Mesenchymal stem cell (in vitro differentiated cells and primary cell): ENCODE results near the gene PRR30.
"Not testable (repeated sequence)": the region's sequence is repeated elsewhere in the genome, so short reads cannot be mapped to it uniquely, and the experiment has no call there.

Experiments
- DNase-seq: peaks from one replicate; pipeline ENCODE4 v3.0.0-alpha.2; 2013
- H2AFZ ChIP-seq: one replicate; pipeline ENCODE4 v1.6.1; 2013; ENCODE audit warnings: low read depth, mild to moderate bottlenecking, control low read depth, inconsistent platforms, low read length, moderate library complexity
- H2AK5ac ChIP-seq: 2 replicates; pipeline ENCODE4 v1.6.1; 2013; ENCODE audit warnings: low read length, moderate library complexity, mild to moderate bottlenecking, inconsistent platforms; ENCODE audit not compliant: severe bottlenecking
- H2BK120ac ChIP-seq: one replicate; pipeline ENCODE4 v1.6.1; 2013; ENCODE audit warnings: low read depth, mild to moderate bottlenecking, inconsistent platforms, low read length, moderate library complexity
- H2BK12ac ChIP-seq, 2 experiments: one replicate each; pipeline ENCODE4 v1.6.1; 2013; ENCODE audit warnings: inconsistent platforms in 2 of 2, low read length in 2 of 2, mild to moderate bottlenecking in 2 of 2, moderate library complexity in 2 of 2, control low read depth in 1 of 2
- H2BK15ac ChIP-seq: one replicate; pipeline ENCODE4 v1.6.1; 2013; ENCODE audit warnings: mild to moderate bottlenecking, low read depth, inconsistent platforms; ENCODE audit not compliant: poor library complexity, severe bottlenecking
- H2BK5ac ChIP-seq: 2 replicates; pipeline ENCODE4 v1.6.1; 2013; ENCODE audit warnings: low read depth, mild to moderate bottlenecking, low read length, control low read depth, inconsistent platforms; ENCODE audit not compliant: poor library complexity, severe bottlenecking
- H3K14ac ChIP-seq, 2 experiments: one replicate each; pipeline ENCODE4 v1.6.1; 2013; ENCODE audit warnings: inconsistent platforms in 2 of 2, low read length in 2 of 2, control low read depth in 1 of 2, mild to moderate bottlenecking in 1 of 2, moderate library complexity in 1 of 2
- H3K18ac ChIP-seq, 2 experiments: one replicate each; pipeline ENCODE4 v1.6.1; 2013; ENCODE audit warnings: inconsistent platforms in 2 of 2, low read length in 2 of 2, control low read depth in 1 of 2, low read depth in 1 of 2, mild to moderate bottlenecking in 1 of 2
- H3K23ac ChIP-seq, 2 experiments: one replicate each; pipeline ENCODE4 v1.6.1; 2013; ENCODE audit warnings: inconsistent platforms in 2 of 2, low read length in 2 of 2, mild to moderate bottlenecking in 2 of 2, moderate library complexity in 2 of 2, control low read depth in 1 of 2
- H3K27ac ChIP-seq: 2 replicates; pipeline ENCODE4 v1.5.1; 2013; ENCODE audit warnings: mild to moderate bottlenecking, moderate library complexity, low read length, control low read depth, inconsistent platforms; ENCODE audit not compliant: poor library complexity, severe bottlenecking
- H3K27me3 ChIP-seq, 2 experiments: 2 replicates each; pipeline versions ENCODE4 v1.6.1 to v1.7.0; 2013; ENCODE audit warnings: low read length in 2 of 2, mild to moderate bottlenecking in 2 of 2, moderate library complexity in 2 of 2, control low read depth in 1 of 2, inconsistent platforms in 1 of 2; ENCODE audit not compliant: control insufficient read depth in 1 of 2, insufficient read depth in 1 of 2
- H3K36me3 ChIP-seq, 2 experiments: 2 replicates each; pipeline versions ENCODE4 v1.6.1 to v1.7.0; 2013; ENCODE audit warnings: low read length in 2 of 2, control low read depth in 1 of 2, inconsistent platforms in 1 of 2, low read depth in 1 of 2, mild to moderate bottlenecking in 1 of 2; ENCODE audit not compliant: insufficient read depth in 2 of 2, control insufficient read depth in 1 of 2
- H3K4ac ChIP-seq, 2 experiments: one replicate each; pipeline ENCODE4 v1.6.1; 2013; ENCODE audit warnings: inconsistent platforms in 2 of 2, low read length in 2 of 2, mild to moderate bottlenecking in 2 of 2, moderate library complexity in 2 of 2, control low read depth in 1 of 2, low read depth in 1 of 2
- H3K4me1 ChIP-seq: 2 replicates; pipeline ENCODE4 v1.6.1; 2013; ENCODE audit warnings: low read depth, low read length, control low read depth; ENCODE audit not compliant: control insufficient read depth, insufficient read depth
- H3K4me2 ChIP-seq: 2 replicates; pipeline ENCODE4 v1.6.1; 2013; ENCODE audit warnings: low read length, mild to moderate bottlenecking, inconsistent platforms; ENCODE audit not compliant: poor library complexity, severe bottlenecking
- H3K4me3 ChIP-seq, 2 experiments: 2 replicates each; pipeline versions ENCODE4 v1.5.1 to v1.7.0; 2013; ENCODE audit warnings: low read length in 2 of 2, mild to moderate bottlenecking in 2 of 2, control low read depth in 1 of 2, low read depth in 1 of 2; ENCODE audit not compliant: insufficient read depth in 1 of 2
- H3K79me1 ChIP-seq: replicated peaks from 2 replicates; pipeline ENCODE4 v1.6.1; 2013; ENCODE audit warnings: mild to moderate bottlenecking, control low read depth, low read length, inconsistent platforms; ENCODE audit not compliant: poor library complexity, severe bottlenecking
- H3K9ac ChIP-seq: 2 replicates; pipeline ENCODE4 v1.7.0; 2013; ENCODE audit warnings: mild to moderate bottlenecking, low read length, moderate library complexity
- H3K9me3 ChIP-seq: 2 replicates; pipeline ENCODE4 v1.7.0; 2013; ENCODE audit warnings: mild to moderate bottlenecking, low read length; ENCODE audit not compliant: control insufficient read depth
- H4K8ac ChIP-seq: one replicate; pipeline ENCODE4 v1.6.1; 2013; ENCODE audit warnings: inconsistent platforms, mild to moderate bottlenecking, low read length, moderate library complexity
- H4K91ac ChIP-seq: one replicate; pipeline ENCODE4 v1.6.1; 2013; ENCODE audit warnings: mild to moderate bottlenecking, low read length, inconsistent platforms
- WGBS: methylation state at CpG from one replicate; pipeline ENCODE4 v1.1.7; 2013; ENCODE audit warnings: mixed read lengths; 5-methylcytosine and 5-hydroxymethylcytosine counted together

The PRR30 gene

DNA sequence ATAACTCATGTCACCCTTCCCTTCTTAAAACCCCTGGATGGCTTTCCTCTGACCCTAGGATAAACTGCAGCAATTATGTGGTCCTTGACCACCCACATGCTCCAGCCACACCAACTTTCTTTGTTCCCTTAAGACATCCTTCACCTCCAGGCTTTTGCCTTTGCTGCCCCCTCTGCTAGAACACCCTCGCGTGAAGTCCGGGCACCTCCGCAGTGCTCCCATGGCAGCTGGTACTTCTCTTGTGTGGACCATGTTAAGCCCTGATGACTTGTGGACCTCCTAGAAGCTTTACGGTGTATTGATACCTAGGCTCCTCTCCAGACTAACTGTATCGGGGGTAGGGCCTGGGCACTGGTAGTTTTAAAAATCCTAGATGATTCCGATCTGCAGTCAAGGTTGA lies 16.4 kb downstream of the PRR30 start:
- Histone ChIP-seq H4K8ac (no peak overlapping the region), H3K14ac (no peak overlapping the region), H3K4me1 (peaks cover 19% of the 10 kb centered on the region), H2AFZ (no peak overlapping the region), H2BK15ac (no peak overlapping the region), H3K36me3 (peaks cover 0 to 4% of the 10 kb centered on the region in 2 experiments), H3K18ac (no peak overlapping the region), H3K27me3 (peaks cover 36 to 61% of the 10 kb centered on the region in 2 experiments), H3K9ac (no peak overlapping the region), H2BK12ac (no peak overlapping the region), H3K27ac (no peak overlapping the region), H4K91ac (no peak overlapping the region), H3K9me3 (no peaks in the 10 kb centered on the region), H3K4me2 (no peak overlapping the region), H3K23ac (no peak overlapping the region), H3K4ac (no peak overlapping the region), H3K79me1 (no peaks in the 10 kb centered on the region), H2AK5ac (no peak overlapping the region), H2BK120ac (no peak overlapping the region), H2BK5ac (no peak overlapping the region), H3K4me3 (peak overlapping the region in 1 of 2 experiments; percentile 75)
- WGBS: 86% methylated on average over 7 of the region's 7 CpGs
- no peak for DNase-seq

DNA sequence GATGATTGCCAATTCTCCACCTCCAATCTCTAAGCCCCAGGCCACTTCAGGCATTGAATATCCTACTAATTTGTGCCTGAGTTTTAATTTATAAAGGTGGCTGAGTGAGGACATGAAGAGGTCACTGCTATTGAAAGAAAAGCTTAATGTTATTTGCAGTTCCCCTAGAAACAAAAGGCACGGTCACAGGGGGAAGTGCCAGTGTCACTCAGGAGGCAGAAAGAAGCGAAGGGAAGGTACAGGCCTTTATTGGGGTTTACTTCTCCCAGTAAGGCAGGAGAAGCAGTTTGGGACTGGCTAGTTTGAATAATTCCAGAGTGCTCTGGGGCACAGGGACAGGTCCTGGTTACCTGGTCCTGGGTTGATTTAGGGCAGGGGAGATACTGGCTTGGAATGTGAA lies 17.3 kb downstream of the PRR30 start:
- Histone ChIP-seq H2AK5ac (no peak overlapping the region), H2BK5ac (no peak overlapping the region), H3K9ac (no peak overlapping the region), H2BK15ac (no peak overlapping the region), H3K79me1 (no peaks in the 10 kb centered on the region), H4K91ac (no peak overlapping the region), H3K23ac (no peak overlapping the region), H2AFZ (no peak overlapping the region), H3K27me3 (peaks cover 36 to 68% of the 10 kb centered on the region in 2 experiments), H3K9me3 (no peaks in the 10 kb centered on the region), H2BK120ac (no peak overlapping the region), H2BK12ac (no peak overlapping the region), H3K36me3 (peaks cover 0 to 4% of the 10 kb centered on the region in 2 experiments), H3K4me3 (no peak overlapping the region), H3K18ac (no peak overlapping the region), H3K4me1 (peaks cover 19% of the 10 kb centered on the region), H3K27ac (no peak overlapping the region), H4K8ac (no peak overlapping the region), H3K14ac (no peak overlapping the region), H3K4me2 (no peak overlapping the region), H3K4ac (no peak overlapping the region)
- no peak for DNase-seq
- 85% methylated on average over 2 of the region's 2 CpGs for WGBS

DNA sequence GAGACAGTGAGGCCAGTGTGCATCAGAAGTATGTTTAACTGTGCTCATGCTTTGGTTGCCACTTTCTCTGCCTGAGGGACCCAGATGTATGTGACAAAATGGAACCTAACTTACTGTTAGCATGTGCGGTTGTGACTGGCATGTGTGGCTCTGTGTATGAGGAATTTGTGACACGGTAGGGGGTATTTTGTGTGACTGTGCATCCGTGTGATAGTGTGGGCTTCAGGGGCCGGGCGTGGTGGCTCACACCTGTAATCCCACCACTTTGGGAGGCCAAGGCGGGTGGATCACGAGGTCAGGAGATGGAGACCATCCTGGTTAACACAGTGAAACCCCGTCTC lies 19.9 kb downstream of the PRR30 start:
- Histone ChIP-seq H3K4me3 (peak overlapping the region; percentile 51 to 83), H4K91ac (peak overlapping the region; percentile 67), H4K8ac (peak overlapping the region; percentile 70), H2BK12ac (peak overlapping the region in 1 of 2 experiments; percentile 42), H3K14ac (peak overlapping the region in 1 of 2 experiments; percentile 35), H3K27me3 (peaks cover 36 to 75% of the 10 kb centered on the region in 2 experiments), H3K9ac (peak overlapping the region; percentile 76), H3K4me1 (peaks cover 19% of the 10 kb centered on the region), H3K4me2 (peak overlapping the region; percentile 86), H3K23ac (peak overlapping the region in 1 of 2 experiments; percentile 20)
- not testable (repeated sequence) for H3K27ac ChIP-seq, H3K18ac ChIP-seq, DNase-seq, H2AK5ac ChIP-seq, H3K36me3 ChIP-seq, H2AFZ ChIP-seq, H3K79me1 ChIP-seq, H3K9me3 ChIP-seq, H3K4ac ChIP-seq, H2BK15ac ChIP-seq, H2BK120ac ChIP-seq, H2BK5ac ChIP-seq
- WGBS: 90% methylated on average over 8 of the region's 8 CpGs

DNA sequence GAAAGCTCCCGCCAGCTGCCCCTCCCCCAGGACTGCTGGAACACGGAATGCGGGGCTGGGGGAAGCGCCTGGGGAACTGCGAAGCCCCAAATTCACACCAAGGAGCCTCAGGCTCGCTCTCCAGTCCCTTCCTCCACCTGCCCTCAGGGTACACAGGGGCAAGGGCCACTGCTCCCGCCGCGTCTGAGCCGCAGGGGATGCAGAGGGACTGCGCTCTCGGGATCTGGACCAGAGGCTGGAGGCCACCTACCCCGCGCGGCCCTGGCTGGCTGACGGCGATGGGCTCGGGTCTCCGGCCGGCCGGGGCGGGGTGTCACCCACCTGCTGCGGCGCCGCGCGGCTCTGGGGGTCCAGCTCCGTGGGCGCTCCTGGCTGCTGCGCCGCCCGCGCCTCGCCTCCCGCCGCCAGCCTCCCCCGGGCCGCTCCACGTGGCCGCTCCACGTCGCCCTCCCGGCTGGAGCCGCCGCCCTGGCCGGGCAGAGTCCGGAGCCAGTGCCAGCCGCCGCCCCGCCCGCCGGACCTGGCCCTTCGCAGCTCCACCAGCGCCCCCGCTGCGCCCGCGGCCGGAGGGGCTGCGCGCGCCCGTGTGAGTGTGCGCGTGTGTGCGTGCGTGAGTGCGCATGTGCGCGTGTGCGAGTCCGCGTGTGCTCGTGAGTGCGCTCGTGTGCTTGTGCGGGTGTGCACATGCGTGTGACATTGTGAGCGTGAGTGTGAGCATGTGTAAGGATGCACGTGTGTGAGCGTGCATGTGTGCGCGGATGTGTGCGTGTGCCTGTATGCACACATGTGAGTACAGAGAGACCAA lies 20.5 kb downstream of the PRR30 start, which contains the start of gene CGREF1:
TSS of gene CGREF1 (minus strand) at position 604 of the 805 bp plus-strand sequence. CDS start 14,762 bp downstream, outside the sequence.
- Histone ChIP-seq H3K4me3 (peak within 1 kb of the TSS; percentile 51 to 83), H2BK15ac (peak within 1 kb of the TSS; percentile 46), H3K4ac (no peak within 1 kb of the TSS), H3K18ac (peak within 1 kb of the TSS in 1 of 2 experiments; percentile 55), H3K27me3 (peaks cover 36 to 72% of the 10 kb centered on the region in 2 experiments), H2BK12ac (peak within 1 kb of the TSS in 1 of 2 experiments; percentile 42), H2BK120ac (no peak within 1 kb of the TSS), H3K79me1 (no peaks in the 10 kb centered on the region), H4K8ac (peak within 1 kb of the TSS; percentile 70), H4K91ac (peak within 1 kb of the TSS; percentile 67), H3K27ac (no peak within 1 kb of the TSS), H3K36me3 (peaks cover 0 to 4% of the 10 kb centered on the region in 2 experiments), H2BK5ac (no peak within 1 kb of the TSS), H3K9ac (peak within 1 kb of the TSS; percentile 76), H3K4me2 (peak within 1 kb of the TSS; percentile 86), H2AFZ (peak within 1 kb of the TSS; percentile 3), H3K9me3 (no peaks in the 10 kb centered on the region), H2AK5ac (no peak within 1 kb of the TSS), H3K4me1 (peaks cover 16% of the 10 kb centered on the region), H3K14ac (peak within 1 kb of the TSS in 1 of 2 experiments; percentile 35), H3K23ac (peak within 1 kb of the TSS; percentile 20 to 66)
- WGBS: 14% methylated on average over 69 of the region's 84 CpGs
- no peak for DNase-seq
